Loucy (cell line): Measurements from ENCODE around the gene DLG2.

Experiments
- CTCF ChIP-seq: fragments of 200-600 bp; sonication (generic); conservative IDR thresholded peaks from 2 replicates; pipeline ENCODE4 v1.5.1; 2014; ENCODE audit warnings: mild to moderate bottlenecking, antibody characterized with exemption, low read length
- EZH2phosphoT487 ChIP-seq: fragments of 200-600 bp; IDR thresholded peaks from 2 replicates; pipeline ENCODE4 v1.6.1; 2018; ENCODE audit warnings: antibody characterized with exemption, mild to moderate bottlenecking, moderate library complexity, borderline replicate concordance

GRCh38 chr11:83760932-83761331 is 1866.2 kb downstream of the DLG2 start:
- TF ChIP-seq EZH2phosphoT487 (no peak), CTCF (no peak)
